Superior temporal gyrus (tissue), 1 donor: Measurements from ENCODE around the gene ZNF48.

Experiments
- DNase-seq: peaks from one replicate; pipeline ENCODE4 v3.0.0-alpha.2; 2016; ENCODE audit errors: extremely low spot score

ZNF48 gene

DNA sequence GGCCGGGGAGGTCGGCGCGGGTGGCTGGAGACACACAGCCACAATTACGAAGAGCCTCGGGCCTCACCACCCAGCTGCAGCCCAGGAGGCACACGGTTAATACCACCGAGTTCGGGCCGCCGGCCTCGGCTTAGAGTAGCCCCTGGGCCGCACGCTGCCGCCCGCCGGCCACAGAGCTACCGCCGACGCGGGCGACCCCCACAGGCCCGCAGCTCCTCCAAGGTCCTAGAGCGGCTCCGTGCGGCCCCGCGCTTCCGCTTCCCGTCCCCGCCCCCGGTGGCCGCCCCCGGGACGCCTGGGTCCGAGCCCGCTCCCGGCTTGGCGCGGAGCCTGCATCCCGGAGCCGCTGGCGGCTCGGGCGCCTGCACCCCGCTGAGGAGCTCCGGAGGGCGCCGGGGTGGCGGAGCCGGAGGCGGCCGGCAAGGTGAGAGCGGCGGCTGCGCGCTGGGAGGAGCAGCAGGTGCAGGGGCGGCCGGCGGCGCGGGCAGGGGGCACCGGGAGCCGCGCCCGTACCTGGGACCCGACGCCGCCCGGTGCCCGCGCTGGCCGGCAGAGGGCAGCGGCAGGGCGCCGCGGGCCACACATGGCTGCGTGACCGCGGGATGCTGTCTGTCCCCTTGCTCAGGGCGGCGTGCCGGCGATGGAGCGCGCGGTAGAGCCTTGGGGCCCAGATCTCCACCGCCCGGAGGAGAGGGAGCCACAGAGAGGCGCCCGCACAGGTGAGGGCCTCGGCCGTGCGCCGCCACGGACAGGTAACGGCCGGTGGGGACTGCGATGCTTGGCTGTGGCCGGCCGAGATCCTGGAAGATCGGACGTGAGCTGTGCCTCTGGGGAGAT lies at the start of gene ZNF48:
Gene ZNF48, plus strand, starts transcription at position 266 of the 837 bp plus-strand sequence. Its CDS starts 375 bp downstream, at position 641.
- peak; percentile 89 for DNase-seq

DNA sequence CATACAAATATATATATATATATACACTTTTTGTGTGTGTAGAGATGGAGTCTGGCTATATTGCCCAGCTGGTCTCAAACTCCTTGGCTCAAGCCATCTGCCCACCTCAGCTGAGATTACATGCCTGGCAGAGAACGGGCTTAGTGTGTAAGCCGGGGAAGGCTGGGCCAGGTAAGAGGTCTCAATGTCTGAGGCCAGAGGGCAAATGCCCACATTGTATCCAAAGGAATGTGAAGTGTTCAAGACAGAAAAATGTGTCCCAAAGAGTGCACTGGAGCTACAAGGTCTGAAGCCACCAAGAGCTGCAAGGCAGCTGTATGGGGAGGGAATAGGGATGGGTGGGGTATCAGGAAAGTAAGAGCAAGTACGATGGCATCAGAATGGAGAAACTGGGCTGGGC lies 48.9 kb upstream of the ZNF48 start:
- DNase-seq: no peak

DNA sequence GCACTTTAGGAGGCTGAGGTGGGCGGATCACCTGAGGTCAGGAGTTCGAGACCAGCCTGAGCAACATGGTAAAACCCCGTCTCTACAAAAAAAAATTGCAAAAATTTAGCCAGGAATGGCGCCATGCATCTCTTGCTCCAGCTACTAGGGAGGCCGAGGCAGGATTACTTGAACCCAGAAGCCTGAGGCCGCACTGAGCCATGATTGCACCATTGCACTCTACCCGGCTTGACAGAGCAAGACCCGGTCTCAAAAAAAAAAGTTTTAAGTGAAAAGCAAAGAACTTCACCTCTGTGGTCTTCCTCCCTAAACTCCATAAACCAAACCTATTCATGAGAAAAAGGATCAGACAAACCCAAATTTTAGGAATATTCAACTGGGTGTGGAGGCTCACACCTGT lies 47.1 kb upstream of the ZNF48 start:
- DNase-seq: no peak

DNA sequence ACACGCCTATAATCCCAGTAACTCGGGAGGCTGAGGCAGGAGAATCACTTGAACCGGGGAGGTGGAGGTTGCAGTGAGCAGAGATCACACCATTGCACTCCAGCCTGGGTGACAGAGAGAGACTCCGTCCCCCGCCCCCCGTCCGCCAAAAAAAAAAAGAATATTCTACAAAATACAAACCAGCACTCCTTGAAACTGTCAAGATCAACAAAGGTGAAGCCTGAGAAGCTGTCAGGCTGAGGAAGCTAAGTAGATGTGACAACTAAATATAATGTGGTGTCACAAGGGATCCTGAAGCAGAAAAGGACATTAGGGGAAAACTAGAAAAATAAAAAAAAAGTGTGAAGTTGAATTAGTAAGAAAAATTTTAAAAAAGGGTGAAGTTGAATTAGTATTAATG lies 46.3 kb upstream of the ZNF48 start:
- DNase-seq: no peak

DNA sequence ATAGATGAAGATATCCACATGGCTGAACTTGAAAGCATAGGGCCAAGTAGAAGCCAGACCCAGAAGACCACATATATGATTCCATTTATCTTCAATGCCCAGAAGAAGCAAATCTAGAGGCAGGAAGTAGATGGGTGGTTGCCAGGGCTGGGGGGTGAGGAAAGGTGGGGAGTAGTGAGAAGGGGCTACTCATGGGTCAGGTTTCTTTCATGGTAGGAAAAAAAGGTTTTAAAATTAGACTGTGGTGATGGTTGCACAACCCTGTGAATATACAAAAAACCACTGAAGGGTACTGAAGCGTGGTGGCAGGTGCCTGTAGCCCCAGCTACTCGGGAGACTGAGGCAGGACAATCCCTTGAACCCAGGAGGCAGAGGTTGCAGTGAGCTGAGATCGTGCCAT lies 45.5 kb upstream of the ZNF48 start:
- DNase-seq: no peak

DNA sequence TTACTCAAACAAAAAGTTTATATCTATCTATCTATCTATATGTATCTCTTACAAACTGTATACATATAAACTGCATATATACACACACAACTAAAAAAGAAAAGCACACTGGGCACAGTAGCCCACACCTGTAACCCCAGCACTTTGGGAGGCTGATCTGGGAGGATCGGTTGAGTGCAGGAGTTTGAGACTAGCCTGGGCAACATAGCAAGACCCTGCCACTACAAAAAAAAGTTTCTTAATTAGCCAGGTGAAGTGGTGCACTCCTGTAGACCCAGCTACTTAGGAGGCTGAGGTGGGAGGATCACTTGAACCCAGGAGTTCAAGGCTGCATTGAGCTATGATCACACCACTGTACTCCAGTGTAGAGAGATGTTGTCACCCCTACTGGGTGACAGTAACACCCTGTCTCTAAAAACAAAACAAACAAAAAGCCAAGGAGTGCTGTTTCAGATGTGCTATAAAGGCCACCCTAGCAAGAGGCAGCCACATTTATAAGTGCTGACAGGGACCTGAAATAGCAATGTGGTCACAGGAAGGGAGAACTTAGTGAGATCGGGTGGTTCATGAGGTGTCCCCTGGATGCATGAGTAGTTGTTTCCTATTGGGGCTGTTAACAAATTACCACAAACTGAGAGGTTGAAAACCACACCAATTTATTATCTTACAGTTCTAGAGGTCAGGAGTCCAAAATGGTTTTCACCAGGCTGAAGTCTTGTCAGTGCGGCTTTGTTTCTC lies 44.9 kb upstream of the ZNF48 start:
- no peak for DNase-seq

DNA sequence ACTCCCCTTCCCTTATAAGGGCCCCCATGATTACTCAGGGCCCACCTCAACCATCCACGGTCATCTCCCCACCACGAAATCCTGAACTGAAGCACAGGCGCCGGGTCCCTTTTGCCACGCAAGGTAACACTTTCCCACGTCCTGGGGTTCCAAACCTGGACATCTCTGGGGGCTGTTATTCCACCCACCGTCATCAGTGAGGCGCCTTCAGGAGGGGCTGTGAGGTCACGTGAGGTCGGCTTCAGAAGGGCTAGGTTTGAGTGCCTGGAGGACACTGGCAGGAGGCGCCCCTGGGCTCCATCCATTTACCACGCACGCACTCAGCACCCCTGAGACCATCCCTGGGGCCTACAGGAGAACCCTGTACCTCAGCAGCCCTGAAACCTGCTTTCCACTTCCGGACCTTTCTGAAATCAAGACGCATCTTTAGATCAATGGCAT lies 44.2 kb upstream of the ZNF48 start:
- no peak for DNase-seq

DNA sequence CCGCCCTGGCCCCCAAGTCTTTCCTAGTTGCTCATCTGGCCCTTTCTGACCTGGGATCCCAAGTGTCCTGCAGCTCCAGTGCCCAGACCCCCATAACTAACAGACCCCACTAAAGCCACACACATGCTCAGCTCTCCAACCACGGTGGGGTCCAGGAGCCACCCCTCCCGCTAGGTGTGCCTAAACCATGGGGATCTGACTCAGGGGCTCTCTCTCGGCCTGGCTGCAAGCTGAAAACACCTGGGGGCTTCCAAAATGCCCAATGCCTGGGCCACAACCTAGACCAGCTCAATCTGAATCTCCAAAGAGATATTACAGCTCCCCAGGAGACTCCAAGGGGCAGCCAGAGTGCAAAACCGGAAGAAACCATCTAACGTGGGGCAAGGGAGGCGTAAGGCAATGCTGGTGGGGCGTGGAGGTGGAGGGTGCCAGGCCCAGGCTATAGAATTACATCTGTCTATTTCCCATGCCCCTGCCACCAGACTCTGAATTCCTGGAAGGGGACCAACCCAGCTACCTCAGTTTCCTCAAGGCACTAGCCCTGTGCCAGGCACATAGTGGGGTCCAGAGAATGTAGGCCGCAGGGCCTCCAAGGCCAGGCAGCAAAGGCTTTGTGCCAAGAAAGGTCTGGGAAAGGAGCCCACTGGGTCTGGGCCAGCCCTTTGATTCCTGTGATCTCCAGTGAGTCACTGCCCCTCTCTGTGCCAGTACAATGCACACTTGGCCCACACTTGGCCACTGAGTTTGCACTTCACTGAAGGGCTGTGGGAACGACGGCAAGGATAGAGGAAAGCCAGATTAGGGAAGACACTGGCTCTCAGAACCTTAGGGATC lies 43.4 kb upstream of the ZNF48 start:
- peak; percentile 85 for DNase-seq

DNA sequence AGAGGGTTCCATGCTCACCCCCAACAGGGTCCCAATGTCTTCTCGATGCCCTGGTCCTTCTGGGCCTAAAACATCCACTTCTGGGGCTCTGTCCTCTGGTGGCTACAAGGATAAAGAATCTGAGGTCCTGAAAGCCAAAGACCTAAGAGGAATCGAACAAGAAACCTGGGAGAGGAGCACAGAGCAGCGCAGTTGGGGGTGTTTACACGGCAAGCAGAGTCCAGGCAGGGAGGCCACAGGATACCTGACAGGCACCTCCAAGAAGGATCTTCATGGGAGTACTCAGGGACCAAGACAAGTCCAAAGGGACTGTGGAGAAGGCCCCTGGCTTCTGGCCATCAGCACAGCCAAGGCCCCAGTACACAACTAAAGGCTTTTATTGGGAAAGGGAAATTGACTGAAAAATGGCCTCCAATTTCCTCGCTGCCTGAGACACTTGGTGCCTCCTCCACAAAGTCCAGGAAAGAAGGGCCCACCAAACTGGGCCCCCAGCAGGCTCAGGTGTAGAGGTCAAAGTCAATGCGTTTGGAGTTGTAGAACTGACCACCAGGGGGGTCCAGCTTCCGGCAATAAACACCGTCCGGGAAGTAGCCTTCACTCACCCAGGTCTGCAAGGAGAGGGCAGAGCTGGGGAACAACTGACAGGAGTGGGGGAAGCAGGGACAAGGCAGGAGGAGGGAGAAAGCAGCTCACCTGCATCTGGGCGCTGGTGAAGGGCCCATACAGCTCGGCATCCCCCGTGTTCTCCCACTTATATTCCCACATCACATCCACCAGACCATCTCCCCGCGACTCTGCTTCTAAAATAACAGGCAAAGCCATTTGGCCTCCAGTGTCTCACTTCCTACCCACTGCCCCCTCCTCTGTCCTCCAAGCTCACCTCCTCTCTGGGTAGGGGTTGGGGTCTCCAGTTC lies 42.5 kb upstream of the ZNF48 start:
- DNase-seq: no peak

DNA sequence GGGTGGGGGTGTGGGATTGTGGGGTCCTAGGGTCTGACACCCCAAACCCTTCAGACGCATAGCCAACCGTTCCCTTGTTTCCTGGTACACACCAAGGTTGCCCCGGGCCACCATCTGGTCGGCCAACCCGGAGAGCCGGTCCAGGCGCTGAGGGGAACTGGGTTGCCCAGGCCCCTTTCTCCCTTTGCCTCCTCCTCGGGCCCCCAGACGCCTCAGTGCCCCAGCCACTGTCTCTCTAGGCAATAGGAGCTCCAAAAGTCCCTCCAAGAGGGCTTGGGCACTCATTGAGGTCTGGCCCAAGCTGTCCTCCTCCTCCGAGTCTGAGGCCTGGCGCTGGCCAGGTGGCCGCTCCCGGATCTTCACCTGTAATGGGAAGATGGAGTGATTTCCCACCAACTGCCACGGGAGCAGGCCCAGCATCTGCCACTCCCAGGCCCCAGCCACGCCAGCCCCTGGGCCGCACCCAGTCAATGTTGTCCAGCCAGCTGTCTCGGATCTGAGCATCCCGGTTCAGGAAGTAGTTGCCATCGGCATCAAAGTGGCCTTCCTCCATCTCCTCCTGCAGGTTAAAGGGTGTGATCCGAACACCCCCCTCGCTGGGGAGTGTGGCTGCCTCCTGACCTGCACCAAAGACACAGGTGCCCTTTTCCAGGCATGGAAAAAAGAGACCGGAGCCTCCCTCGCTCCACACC lies 41.6 kb upstream of the ZNF48 start:
- DNase-seq: no peak

DNA sequence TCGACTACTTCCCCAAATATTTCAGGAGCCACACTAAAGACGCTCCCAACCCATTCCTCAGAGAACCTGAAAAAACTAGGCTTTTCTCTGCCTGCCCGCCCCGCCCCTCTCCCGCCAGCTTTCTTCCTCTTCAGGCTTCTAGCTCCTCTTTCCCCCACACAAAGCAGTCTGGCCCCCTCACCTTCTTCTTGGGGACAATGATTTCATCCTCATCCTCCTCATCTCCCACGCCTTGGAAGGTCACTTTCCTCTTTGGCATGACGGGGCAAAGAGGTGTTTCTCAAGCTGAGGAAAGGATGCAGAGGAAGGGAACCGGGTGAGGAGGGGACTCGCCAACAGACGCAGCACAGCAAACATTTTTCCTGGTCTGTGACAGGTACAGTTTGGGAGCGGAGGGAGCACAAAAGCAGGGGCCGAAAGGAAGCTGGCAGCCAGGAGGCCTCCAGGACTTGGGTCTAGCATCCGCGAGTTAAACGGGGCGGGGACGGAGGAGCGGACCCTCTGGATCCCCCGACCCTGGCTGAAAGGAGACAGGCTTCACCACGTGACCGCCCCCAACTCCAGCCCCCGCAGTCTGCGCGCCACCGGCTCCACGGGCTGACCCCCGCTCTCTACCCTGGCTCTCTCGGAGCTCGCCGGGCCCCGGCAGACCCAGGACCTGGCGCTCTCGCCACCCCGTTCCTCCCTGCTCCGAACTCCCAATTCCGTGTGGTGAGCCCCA lies 40.6 kb upstream of the ZNF48 start:
- no peak for DNase-seq

DNA sequence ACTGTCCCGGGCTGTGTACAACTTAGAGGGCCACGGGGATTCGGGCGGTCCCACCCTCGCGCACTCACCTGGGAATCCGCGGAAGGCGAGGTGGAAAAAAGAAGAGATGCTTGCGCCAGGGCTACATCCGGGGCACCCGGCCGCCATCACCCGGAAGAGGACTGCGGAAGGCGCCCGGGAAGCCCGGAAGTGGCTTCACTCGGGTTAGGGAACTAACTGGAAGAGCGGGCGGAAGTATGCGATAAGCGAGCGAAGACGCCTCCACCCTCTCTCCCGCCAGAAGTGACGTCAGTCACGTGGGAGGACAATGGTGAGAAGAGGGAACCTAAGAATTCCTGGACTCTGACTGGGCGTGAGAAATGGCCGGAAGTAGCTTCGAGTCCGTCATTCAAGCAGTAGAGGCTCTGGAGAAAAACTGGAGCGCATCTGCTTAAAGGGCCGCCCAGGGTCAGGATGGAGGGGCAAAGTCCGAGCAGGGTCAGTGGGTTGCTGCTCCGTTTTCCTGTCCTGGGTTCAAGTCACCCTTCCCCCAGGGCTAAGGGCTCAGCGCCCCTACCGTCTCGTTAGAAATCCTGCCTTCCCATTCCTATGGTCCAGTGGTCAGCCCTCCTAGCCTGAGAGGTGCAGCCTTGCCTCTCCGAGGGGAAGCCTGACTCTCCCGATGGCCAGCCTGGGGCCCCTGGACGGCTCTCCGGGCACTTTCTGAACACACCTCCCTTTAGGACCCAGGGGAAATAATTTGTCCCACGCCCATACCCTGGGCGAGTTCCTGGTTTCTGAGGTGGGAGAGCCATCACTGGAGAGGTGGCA lies 39.9 kb upstream of the ZNF48 start, which contains the start of gene CD2BP2:
Gene CD2BP2, minus strand, starts transcription at position 165 of the 810 bp plus-strand sequence. CDS start 627 bp downstream, outside the sequence.
- DNase-seq: peak; percentile 100

DNA sequence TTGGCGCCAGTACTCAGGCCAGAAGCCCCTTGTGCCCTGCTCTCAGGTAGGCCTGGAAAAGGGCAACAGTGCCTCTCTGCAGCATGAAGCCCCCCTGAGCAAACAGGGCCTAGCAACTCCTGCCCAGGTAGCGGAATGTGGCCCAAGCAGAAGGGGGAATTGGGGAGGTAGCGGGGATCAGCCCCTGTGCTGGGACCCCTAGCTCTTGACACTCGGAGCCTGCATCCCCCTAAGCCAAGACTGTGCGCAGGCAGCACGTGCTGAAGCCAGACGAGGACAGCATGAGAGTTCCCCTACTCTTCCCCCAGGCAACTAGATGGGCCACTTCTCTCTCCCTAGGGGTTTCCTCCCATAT lies 39.3 kb upstream of the ZNF48 start:
- DNase-seq: no peak

DNA sequence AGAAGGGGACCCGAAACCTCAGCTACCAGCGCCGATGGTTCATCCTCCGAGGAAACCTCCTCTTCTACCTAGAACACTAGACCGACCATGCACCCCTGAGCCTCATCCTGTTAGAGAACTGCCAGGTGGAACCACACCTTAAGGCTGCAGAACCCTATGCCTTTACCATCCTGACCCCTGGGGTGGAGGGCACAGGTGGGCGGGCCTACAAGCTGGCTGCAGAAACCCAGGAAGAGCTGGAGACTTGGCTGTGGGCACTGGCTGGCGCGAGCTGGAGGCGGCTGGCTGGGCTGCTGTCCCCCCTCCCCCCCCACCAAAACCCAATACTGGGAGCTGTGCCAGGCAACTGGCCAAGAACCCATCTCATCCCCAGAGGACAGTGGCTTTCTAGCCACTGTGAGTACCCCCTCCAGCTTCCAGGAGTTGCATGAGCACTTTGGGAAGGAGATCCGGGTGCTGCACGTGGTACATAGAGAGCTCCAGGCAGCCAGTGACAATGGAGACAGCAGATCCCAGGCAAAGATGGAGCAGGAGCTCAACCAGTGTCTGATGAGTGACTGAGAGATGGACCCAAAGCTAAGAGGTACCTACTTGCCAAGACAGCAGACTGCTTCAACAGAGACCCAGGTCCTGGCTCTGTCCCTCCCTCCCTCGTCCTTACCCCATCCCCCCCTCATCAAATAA lies 38.7 kb upstream of the ZNF48 start:
- no peak for DNase-seq

DNA sequence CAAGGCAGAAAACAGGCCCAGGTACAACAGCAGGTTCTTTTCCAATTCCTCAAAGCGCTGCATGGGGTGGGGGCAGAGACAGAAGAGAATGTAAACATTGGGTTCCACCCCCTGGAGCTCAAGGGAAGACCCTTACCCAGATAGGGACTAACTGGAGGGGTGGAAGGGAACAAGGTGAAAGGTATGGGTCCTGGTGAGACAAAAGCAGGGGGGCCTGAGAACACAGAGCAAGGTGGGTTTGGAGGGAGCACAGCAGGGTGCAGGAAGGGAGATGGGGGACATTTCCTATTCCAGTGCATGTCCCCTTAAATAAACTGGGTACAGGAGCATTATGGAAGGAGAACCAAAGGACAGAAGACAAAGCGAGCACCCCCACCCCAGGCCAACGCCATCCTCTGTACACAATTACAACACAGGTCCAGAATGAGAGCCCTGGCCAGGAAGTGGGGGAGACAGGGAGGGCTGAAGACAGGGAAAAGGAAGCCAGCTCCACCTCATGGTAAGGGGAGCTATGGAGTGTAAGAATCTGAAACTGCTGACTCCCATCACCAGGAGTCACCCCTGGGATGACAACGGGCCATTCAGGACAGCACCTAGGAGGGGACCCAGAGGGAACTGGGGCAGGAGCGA lies 38.0 kb upstream of the ZNF48 start:
- DNase-seq: no peak

DNA sequence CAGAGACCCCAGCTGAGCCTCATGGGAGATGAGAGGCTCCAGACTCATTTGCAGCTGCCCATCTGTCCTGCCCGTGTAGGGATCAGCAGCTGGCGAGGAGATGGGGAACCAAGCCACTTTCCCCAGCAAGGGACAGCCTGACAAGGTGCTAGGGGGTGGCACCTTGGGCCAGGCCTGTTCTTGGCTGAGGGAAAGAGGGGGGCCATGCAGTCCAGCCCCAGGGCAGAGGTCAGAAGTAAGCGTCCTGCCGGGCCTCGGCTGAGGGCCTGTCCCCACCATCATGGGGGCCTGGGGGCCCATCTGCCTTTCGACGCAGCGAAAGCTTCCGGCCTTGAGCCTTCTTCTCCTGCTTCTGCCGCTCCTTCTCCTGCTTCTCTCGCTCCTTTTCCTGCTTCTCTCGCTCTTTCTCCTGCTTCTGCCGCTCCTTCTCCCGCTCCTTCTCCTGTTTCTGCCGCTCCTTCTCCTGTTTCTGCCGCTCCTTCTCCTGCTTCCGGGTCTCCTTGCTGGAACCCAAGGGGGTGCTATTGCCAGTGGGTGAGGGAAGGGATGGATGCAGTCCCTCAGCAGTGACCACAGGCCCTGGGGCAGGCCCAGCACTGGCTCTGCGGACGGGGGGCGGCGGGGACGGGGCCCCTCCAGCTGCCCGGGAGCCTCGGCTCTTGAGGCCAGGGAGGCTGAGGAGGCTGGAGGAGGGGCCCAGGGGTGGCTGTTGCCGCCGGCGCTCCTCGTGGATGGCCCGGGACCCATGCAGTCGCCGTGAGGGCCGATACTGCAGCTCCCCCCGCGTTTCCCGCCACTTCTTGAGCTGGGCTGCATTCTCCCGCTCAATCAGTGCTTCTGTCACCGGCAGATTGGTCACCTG lies 37.3 kb upstream of the ZNF48 start:
- no peak for DNase-seq

DNA sequence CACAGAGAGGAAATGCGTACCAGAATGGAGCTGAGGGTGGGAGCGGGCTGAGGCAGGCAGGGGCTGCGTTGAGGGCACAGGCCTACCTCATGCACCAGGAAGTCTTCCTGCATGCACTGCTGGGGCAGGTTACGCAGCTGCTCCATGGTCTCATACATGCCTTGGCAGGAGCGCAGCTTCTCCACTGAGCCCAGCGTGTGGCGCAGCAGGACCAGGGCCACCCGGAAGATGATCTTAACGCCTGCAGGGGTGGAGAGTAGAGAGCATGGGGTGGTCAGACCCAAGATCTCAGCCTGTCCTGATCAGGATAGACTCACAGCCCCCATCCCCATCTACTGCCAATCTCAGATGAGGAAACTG lies 36.7 kb upstream of the ZNF48 start:
- no peak for DNase-seq
